Choroid plexus epithelial cell (primary cell): ENCODE data around the gene PMVK.

Experiments
- DNase-seq: peaks from one replicate; pipeline ENCODE4 v3.0.0-alpha.2; 2010; ENCODE audit warnings: low read depth
- H3K4me3 ChIP-seq: 2 replicates; pipeline ENCODE4 v1.5.1; 2011; ENCODE audit warnings: low read depth, mild to moderate bottlenecking, control low read depth, low read length, moderate library complexity
- CTCF ChIP-seq: conservative IDR thresholded peaks from 2 replicates; pipeline ENCODE4 v1.5.1; 2011; ENCODE audit warnings: low read depth, mild to moderate bottlenecking, control low read depth, inconsistent platforms, low read length, moderate library complexity

Gene PMVK

DNA sequence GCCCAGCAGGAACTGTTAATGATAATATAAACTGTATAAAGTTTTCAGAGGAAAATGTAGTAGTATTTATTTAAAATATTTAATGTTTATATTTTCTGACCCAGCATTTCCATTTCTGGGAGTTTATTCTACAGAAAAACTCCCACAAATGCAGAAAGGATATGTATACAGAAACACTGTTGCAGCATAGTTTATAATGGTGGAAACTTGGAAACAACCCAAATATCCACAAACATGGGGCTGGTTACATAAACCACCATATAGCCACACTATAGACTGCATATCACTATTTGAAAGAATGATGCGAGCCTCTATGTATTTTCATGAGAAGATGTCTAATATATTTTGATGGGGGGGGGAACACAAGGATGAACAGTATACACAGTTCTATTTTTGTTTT lies 34.9 kb downstream of the PMVK start:
- DNase-seq: no peak
- no peak overlapping the region for H3K4me3 ChIP-seq
- no peak for TF ChIP-seq CTCF

- no peak for TF ChIP-seq CTCF
- no peak for DNase-seq
- no peak overlapping the region for H3K4me3 ChIP-seq
Measured at GRCh38 chr1:154899041-154899440, 37.5 kb downstream of the PMVK start.

DNA sequence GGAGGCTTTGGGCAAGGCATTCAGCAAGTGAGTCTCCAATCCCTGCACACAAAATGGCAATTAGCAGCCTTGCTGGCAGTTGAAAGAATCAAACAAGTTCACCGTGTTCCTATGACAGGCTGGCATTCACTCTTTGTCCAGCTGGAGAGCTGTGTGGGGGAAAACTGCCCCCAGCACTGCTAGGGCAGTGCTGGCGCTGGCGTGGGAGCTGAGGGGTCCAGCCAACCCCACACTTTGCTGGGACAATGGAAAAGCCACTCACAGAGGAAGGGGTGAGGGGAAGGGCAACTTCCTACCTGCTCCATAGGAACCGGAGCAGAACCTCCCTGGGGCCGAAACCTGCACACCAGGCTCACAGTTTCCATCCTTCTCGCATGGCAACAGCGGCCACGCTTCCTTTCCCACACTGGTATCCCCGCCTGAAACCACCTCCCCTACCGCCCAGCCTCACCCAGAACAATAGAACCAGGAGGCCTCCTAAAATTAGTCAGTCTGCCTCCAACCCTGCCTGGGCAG lies 39.7 kb downstream of the PMVK start:
- TF ChIP-seq CTCF: no peak
- no peak overlapping the region for H3K4me3 ChIP-seq
- DNase-seq: no peak

DNA sequence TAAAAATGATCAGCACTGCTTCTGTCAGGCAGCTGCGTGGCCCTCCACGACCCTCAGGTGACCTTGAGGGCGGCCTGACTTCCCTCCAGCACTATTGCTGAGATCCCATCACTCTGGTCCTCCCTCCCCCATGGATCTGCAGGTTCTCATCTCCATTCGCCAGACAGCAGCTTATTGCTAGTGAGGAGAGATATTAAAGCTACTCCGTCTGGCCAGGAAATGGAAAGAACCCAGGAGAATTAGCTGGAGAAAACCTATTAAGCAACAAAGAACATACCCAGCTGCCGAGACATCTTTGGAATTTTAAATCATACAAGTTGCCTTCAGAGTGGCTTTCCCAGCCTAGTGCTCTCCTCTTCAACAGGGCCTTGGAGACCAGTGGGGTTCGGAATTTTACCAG lies 40.7 kb downstream of the PMVK start:
- no peak for TF ChIP-seq CTCF
- H3K4me3 ChIP-seq: no peak overlapping the region
- no peak for DNase-seq

GRCh38 chr1:154891452-154891851 lies 45.1 kb downstream of the PMVK start:
- no peak overlapping the region for H3K4me3 ChIP-seq
- DNase-seq: no peak
- TF ChIP-seq CTCF: no peak

- no peak for TF ChIP-seq CTCF
- H3K4me3 ChIP-seq: no peak overlapping the region
- no peak for DNase-seq
Measured at GRCh38 chr1:154888757-154889156, 47.8 kb downstream of the PMVK start.

DNA sequence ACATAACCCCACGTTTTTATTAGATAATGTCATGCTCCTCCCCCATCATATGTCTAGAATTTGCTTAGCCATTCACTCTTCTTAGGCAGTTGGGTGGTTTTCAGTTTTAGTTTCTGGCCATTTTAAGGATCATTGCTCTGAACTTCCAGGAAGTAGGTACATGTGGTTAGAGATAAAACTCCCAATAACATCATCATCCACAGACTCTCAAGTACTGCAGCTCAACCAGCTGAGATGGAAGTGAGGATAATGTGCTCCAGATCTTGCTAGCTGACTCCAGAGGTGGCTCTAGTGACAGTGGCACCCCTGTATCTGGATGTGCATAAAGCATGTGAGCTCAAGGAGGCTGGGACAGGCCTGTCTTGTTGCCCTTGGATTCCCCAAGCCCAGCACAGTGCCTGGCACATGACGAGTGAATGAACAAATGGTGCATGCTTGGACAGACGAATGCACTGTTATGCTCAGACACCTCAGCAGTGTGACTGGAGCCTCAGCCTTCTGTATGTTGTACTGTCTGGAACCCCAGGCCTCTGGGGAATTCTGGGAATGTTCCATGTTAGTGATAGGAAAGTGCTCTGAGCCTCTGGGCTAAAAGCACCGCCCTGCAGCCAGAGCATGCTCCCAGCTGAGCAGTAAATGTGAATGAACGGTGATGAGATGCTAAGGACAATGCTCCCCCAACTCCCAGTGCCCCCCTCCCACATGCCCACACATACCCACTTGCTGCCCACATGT lies 50.1 kb downstream of the PMVK start:
- no peak for TF ChIP-seq CTCF
- no peak for DNase-seq
- no peak overlapping the region for H3K4me3 ChIP-seq
